ENCODE measurements around the gene MANF.

GRCh38 chr3:51336261-51336660 lies 48.8 kb upstream of the MANF start:
- TF ChIP-seq PATZ1 (CRISPR knock-in tag; IDR thresholded peaks at IDR 0.05; ENCODE audit: borderline replicate concordance) (no peak), ZNF8 (CRISPR knock-in tag; IDR thresholded peaks at IDR 0.05) (no peak), TCF4 (CRISPR knock-in tag; IDR thresholded peaks at IDR 0.05; ENCODE audit: borderline replicate concordance) (no peak), CREB5 (CRISPR knock-in tag; IDR thresholded peaks at IDR 0.05; ENCODE audit: low read depth) (no peak), ZNF565 (CRISPR knock-in tag; conservative IDR thresholded peaks at IDR 0.05; ENCODE audit: low read depth) (no peak), TOX (CRISPR knock-in tag; IDR thresholded peaks at IDR 0.05; ENCODE audit: borderline replicate concordance) (no peak), ZFP30 (CRISPR knock-in tag; IDR thresholded peaks at IDR 0.05) (no peak), CSDC2 (CRISPR knock-in tag; IDR thresholded peaks at IDR 0.05) (no peak), ISL1 (CRISPR knock-in tag; IDR thresholded peaks at IDR 0.05) (no peak), CSRNP3 (CRISPR knock-in tag; IDR thresholded peaks at IDR 0.05) (no peak), OSR1 (CRISPR knock-in tag; IDR thresholded peaks at IDR 0.05) (no peak), PPARA (CRISPR knock-in tag; IDR thresholded peaks at IDR 0.05; ENCODE audit: borderline replicate concordance) (no peak)

Data from SK-N-SH treated with all-trans-retinoic acid at 6 μM for 48 hours (cell line).